HG02571 (cell line): Measurements from ENCODE around the gene TRIM28.
"Not testable (repeated sequence)": the region's sequence is repeated elsewhere in the genome, so short reads cannot be mapped to it uniquely, and the experiment has no call there.

ENCODE experiments used
- ATAC-seq: cut with Tn5 transposase; IDR thresholded peaks from one replicate; pipeline ENCODE4 v1.9.1; 2021; ENCODE audit warnings: mild to moderate bottlenecking, moderate library complexity; ENCODE audit not compliant: unreplicated experiment

Gene TRIM28

GRCh38 chr19:58543826-58544590, at the start of gene TRIM28:
TSS of gene TRIM28 (plus strand) at chr19:58544064. CDS start at chr19:58544758, 694 bp downstream.
- peak; percentile 66 for ATAC-seq

- no peak for ATAC-seq
These were observed 46.2 kb upstream of the TRIM28 start for GRCh38 chr19:58497634-58498170.

GRCh38 chr19:58498316-58499020, 45.4 kb upstream of the TRIM28 start:
- ATAC-seq, result no peak

GRCh38 chr19:58499021-58499927, 44.6 kb upstream of the TRIM28 start:
- ATAC-seq, result peak; percentile 84

- no peak for ATAC-seq
These were observed 43.6 kb upstream of the TRIM28 start for GRCh38 chr19:58500242-58500641.

GRCh38 chr19:58507602-58508223, 36.2 kb upstream of the TRIM28 start:
- ATAC-seq, result not testable (repeated sequence)

- no peak for ATAC-seq
These were observed 34.2 kb upstream of the TRIM28 start for GRCh38 chr19:58509731-58510083.

GRCh38 chr19:58510084-58510862, 33.6 kb upstream of the TRIM28 start:
- ATAC-seq, result no peak

GRCh38 chr19:58511353-58512208, 32.3 kb upstream of the TRIM28 start, which contains the start of gene SLC27A5:
TSS of gene SLC27A5 (minus strand) at chr19:58511992. CDS start at chr19:58511955, 37 bp downstream.
- no peak for ATAC-seq

GRCh38 chr19:58513213-58513693, 30.6 kb upstream of the TRIM28 start:
- ATAC-seq, result no peak

- no peak for ATAC-seq
These were observed 29.9 kb upstream of the TRIM28 start for GRCh38 chr19:58513694-58514563.

- ATAC-seq, result no peak
These were observed 29.3 kb upstream of the TRIM28 start for GRCh38 chr19:58514564-58515022.

- no peak for ATAC-seq
These were observed 28.6 kb upstream of the TRIM28 start for GRCh38 chr19:58515259-58515658.

- ATAC-seq, result no peak
These were observed 27.5 kb upstream of the TRIM28 start for GRCh38 chr19:58516246-58516836.

- no peak for ATAC-seq
These were observed 26.7 kb upstream of the TRIM28 start for GRCh38 chr19:58516964-58517833.
